Peyer's patch (tissue), 4 donors: ENCODE data around the gene PRSS21.

ENCODE experiments used
- POLR2A ChIP-seq, 2 donors: fragments of 450-650 bp; IDR thresholded peaks; one replicate each; pipeline ENCODE4 v1.5.1; 2017; ENCODE audit warnings: antibody characterized with exemption in 2 of 2, mild to moderate bottlenecking in 2 of 2, moderate library complexity in 2 of 2
- TF ChIP-seq, protein P1 (sequence below), 6 experiments: fragments of 450-650 bp in 4 of 6; fragments of 200-600 bp in 2 of 6; sonication (generic) in 1 of 6; IDR thresholded peaks; one replicate each; pipeline ENCODE4 v1.5.1; 2017 to 2019; ENCODE audit warnings: antibody characterized with exemption in 6 of 6, mild to moderate bottlenecking in 3 of 6, moderate library complexity in 1 of 6

DNA sequence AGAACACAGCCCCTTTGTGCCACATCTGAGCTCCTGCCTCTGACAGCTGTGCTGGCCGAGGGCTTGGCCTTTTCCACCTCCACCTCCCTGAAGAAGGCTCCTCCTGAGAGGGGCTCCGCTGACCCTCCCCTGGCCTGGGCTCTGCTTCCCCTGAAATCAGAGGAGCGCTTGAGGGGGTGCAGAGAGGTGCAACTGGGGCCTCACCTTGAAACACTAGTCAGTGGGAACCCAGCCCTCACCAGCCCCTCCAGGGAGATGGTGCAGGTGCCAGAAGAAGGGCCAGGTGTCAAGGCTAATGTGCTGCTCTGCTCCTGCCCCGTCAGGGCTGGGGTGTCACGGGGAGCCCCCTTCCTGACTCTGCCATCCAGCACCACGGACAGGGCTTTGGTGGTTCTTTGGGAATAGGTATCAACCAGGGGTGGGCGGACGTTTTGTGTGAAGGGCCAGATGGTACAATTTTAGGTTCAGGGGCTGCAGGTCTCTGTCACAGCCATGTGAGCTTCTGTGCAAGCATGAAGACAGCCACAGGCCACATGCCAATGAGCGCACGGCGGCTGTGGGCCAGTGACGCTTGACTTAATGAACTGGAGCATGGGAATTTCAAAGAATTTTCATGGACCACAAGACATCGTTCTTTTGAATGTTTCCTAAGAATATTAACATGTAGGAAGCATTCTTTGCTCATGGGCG, 10.9 kb downstream of the PRSS21 start:
- TF ChIP-seq, protein P1, sequence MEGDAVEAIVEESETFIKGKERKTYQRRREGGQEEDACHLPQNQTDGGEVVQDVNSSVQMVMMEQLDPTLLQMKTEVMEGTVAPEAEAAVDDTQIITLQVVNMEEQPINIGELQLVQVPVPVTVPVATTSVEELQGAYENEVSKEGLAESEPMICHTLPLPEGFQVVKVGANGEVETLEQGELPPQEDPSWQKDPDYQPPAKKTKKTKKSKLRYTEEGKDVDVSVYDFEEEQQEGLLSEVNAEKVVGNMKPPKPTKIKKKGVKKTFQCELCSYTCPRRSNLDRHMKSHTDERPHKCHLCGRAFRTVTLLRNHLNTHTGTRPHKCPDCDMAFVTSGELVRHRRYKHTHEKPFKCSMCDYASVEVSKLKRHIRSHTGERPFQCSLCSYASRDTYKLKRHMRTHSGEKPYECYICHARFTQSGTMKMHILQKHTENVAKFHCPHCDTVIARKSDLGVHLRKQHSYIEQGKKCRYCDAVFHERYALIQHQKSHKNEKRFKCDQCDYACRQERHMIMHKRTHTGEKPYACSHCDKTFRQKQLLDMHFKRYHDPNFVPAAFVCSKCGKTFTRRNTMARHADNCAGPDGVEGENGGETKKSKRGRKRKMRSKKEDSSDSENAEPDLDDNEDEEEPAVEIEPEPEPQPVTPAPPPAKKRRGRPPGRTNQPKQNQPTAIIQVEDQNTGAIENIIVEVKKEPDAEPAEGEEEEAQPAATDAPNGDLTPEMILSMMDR (IDR thresholded peaks at IDR 0.05), result no peak
- TF ChIP-seq POLR2A (IDR thresholded peaks at IDR 0.05), result no peak
